A673 (cell line): ENCODE measurements around the gene DCLK1.

Source experiments
- EZH2 ChIP-seq: fragments of 200-600 bp; sonication (generic); IDR thresholded peaks from 2 replicates; pipeline ENCODE4 v1.6.1; 2017; ENCODE audit warnings: borderline replicate concordance, low read depth, mild to moderate bottlenecking, mixed read lengths, antibody characterized with exemption, low read length; ENCODE audit not compliant: poor library complexity, severe bottlenecking
- TF ChIP-seq, protein P1 (sequence below): fragments of 300-800, 200-600 bp; sonication (generic); conservative IDR thresholded peaks from 2 replicates; pipeline ENCODE4 v1.5.1; 2017; ENCODE audit warnings: low read depth, mild to moderate bottlenecking, antibody characterized with exemption, low read length, moderate library complexity, mixed read lengths

- TF ChIP-seq, protein P1, sequence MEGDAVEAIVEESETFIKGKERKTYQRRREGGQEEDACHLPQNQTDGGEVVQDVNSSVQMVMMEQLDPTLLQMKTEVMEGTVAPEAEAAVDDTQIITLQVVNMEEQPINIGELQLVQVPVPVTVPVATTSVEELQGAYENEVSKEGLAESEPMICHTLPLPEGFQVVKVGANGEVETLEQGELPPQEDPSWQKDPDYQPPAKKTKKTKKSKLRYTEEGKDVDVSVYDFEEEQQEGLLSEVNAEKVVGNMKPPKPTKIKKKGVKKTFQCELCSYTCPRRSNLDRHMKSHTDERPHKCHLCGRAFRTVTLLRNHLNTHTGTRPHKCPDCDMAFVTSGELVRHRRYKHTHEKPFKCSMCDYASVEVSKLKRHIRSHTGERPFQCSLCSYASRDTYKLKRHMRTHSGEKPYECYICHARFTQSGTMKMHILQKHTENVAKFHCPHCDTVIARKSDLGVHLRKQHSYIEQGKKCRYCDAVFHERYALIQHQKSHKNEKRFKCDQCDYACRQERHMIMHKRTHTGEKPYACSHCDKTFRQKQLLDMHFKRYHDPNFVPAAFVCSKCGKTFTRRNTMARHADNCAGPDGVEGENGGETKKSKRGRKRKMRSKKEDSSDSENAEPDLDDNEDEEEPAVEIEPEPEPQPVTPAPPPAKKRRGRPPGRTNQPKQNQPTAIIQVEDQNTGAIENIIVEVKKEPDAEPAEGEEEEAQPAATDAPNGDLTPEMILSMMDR = no peak
- no peak for TF ChIP-seq EZH2
These were observed 336.3 kb downstream of the DCLK1 start for GRCh38 chr13:35794734-35795389.
